Muscle layer of colon (tissue), 2 donors: ENCODE measurements around the gene ATAD3C.
"Not testable (repeated sequence)": the region's sequence is repeated elsewhere in the genome, so short reads cannot be mapped to it uniquely, and the experiment has no call there.

Experiments
- H3K27ac ChIP-seq: one replicate; pipeline ENCODE4 v1.7.0; 2013; ENCODE audit warnings: low read depth, mild to moderate bottlenecking, low read length, moderate library complexity
- H3K27me3 ChIP-seq, 2 donors: one replicate each; pipeline ENCODE4 v1.7.0; 2013; ENCODE audit warnings: low read length in 2 of 2, mild to moderate bottlenecking in 2 of 2; ENCODE audit not compliant: insufficient read depth in 2 of 2, control insufficient read depth in 1 of 2
- H3K36me3 ChIP-seq: one replicate; pipeline ENCODE4 v1.7.0; 2013; ENCODE audit warnings: mild to moderate bottlenecking, low read length; ENCODE audit not compliant: insufficient read depth
- H3K4me1 ChIP-seq: one replicate; pipeline ENCODE4 v1.7.0; 2013; ENCODE audit warnings: mild to moderate bottlenecking, low read length; ENCODE audit not compliant: insufficient read depth
- H3K4me3 ChIP-seq, 2 donors: one replicate each; pipeline ENCODE4 v1.7.0; 2013; ENCODE audit warnings: low read length in 2 of 2, low read depth in 1 of 2, mild to moderate bottlenecking in 1 of 2, moderate library complexity in 1 of 2
- H3K9ac ChIP-seq: one replicate; pipeline ENCODE4 v1.7.0; 2013; ENCODE audit warnings: low read length
- H3K9me3 ChIP-seq: one replicate; pipeline ENCODE4 v1.7.0; 2013; ENCODE audit warnings: mild to moderate bottlenecking, low read length
- donor health status: abdominal sarcoma.
- donor health status: Adenocarcinoma of cecum.

The ATAD3C gene

DNA sequence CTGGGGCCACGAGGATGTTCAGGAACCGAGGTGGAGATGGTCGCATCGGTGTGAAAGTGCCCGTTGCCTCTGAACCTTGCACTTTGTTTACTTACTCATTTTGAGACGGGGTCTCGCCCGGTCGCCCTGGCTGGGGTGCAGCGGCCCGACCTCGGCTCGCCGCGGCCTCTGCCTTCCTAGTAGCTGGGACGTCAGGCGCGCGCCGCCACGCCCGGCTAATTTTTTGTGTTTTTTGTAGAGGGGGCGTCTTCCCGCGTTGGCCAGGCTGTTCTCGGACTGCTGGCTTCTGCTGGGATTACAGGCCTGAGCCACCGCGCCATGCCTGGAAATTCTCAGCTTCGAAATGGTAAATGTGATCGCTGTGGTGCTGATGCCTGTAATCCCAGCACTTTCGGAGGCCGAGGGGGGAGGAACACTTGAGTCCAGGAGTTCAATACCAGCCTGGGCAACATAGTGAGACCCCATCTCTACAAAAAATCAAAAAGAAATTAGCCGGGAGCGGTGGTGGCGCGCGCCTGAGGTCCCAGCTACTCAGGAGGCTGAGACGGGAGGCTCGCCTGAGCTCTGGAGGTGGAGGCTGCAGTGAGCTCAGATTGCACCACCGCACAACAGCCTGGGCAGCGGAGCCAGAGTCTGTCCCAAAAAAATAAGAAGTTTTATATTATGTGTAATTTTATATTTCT is 41.7 kb upstream of the ATAD3C start:
- H3K9me3 ChIP-seq = no peaks in the 10 kb centered on the region
- peak overlapping the region; percentile 94 to 98 for H3K4me3 ChIP-seq
- peaks cover 24% of the 10 kb centered on the region for H3K36me3 ChIP-seq
- peak overlapping the region; percentile 95 for H3K27ac ChIP-seq
- peaks cover 24% of the 10 kb centered on the region for H3K4me1 ChIP-seq
- peak overlapping the region; percentile 53 for H3K9ac ChIP-seq
- no peaks in the 10 kb centered on the region for H3K27me3 ChIP-seq

DNA sequence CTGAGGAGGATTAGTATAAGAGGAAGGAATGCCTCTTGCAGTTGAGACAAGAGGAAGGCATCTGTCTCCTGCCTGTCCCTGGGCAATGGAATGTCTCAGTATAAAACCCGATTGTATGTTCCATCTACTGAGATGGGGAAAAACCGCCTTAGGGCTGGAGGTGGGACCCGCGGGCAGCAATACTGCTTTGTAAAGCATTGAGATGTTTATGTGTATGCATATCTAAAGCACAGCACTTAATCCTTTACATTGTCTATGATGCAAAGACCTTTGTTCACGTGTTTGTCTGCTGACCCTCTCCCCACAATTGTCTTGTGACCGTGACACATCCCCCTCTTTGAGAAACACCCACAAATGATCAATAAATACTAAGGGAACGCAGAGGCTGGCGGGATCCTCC is 39.3 kb upstream of the ATAD3C start:
- not testable (repeated sequence) for H3K27ac ChIP-seq, H3K9ac ChIP-seq, H3K9me3 ChIP-seq, H3K4me3 ChIP-seq, H3K27me3 ChIP-seq, H3K36me3 ChIP-seq
- H3K4me1 ChIP-seq = peaks cover 21% of the 10 kb centered on the region

DNA sequence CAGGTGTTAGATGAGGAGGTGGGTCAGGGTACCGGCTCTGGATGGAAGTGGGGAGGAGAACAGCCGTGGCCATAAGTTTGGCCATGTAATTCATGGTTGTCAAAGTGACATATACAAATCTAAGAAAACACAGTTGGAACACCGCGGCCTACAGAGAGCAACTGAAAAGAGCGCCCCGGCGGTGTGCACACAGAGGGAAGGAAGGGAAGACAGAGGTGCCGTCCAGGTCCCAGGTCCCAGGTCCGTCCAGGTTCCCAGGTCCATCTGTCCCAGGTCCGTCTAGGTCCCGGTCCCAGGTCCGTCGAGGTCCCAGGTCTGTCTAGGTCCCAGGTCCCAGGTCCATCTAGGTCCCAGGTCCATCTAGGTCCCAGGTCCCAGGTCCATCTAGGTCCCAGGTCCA is 37.9 kb upstream of the ATAD3C start:
- Histone ChIP-seq H3K36me3 (no peaks in the 10 kb centered on the region), H3K4me3 (no peak overlapping the region), H3K27ac (no peak overlapping the region), H3K9ac (no peak overlapping the region), H3K27me3 (no peaks in the 10 kb centered on the region), H3K9me3 (no peaks in the 10 kb centered on the region), H3K4me1 (peaks cover 9% of the 10 kb centered on the region)

DNA sequence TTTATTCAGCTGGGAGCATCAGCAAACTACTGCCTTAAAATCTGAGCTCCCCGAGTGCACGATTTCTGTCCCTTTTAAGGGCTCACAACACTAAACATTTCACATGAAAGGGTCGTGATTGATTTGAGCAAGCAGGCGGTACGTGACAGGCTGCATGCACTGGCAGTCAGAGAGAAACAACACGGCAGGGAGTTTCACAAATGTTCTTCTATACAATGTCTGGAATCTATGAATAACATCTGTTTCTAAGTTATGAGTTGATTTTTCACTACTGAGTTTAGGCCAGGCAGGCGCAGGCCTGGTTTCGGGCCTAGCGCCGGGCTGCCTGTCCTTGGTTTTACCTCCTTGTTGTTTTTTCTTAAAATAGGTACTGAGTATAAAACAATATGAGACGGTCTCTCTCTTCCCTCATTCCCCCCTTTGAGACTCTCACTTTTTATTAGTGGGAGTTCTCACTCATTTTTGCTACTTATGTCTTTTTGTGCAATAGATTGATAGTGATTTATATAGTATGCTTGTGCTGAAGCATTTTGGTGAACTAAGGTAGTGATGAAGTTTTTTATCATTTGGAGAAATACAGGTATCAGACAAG is 37.1 kb upstream of the ATAD3C start:
- not testable (repeated sequence) for H3K9me3 ChIP-seq, H3K27ac ChIP-seq, H3K27me3 ChIP-seq, H3K4me1 ChIP-seq, H3K4me3 ChIP-seq, H3K36me3 ChIP-seq, H3K9ac ChIP-seq

DNA sequence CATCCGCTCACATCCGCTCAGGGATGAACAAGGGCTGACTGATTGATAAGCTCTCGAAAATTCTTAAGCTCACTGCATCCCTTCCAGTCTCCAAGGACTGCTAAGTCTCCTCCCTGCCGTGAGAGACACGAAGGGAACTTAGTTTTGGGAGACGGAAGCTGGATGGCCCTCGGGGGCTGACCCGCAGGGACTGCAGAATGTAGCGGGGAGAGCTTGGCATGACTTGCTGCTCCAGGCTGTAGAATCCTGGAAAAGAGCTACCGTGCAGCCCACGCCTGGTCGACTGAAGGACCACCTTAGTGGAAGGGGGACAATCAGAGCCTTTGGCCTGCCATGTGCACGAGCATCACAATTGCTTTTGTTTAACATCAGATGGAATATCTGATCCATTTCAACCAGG is 33.7 kb upstream of the ATAD3C start:
- Histone ChIP-seq H3K36me3 (no peaks in the 10 kb centered on the region), H3K27me3 (peaks cover 0 to 2% of the 10 kb centered on the region in 2 donors), H3K27ac (no peak overlapping the region), H3K4me3 (no peak overlapping the region), H3K9ac (no peak overlapping the region), H3K9me3 (no peaks in the 10 kb centered on the region), H3K4me1 (peaks cover 2% of the 10 kb centered on the region)

DNA sequence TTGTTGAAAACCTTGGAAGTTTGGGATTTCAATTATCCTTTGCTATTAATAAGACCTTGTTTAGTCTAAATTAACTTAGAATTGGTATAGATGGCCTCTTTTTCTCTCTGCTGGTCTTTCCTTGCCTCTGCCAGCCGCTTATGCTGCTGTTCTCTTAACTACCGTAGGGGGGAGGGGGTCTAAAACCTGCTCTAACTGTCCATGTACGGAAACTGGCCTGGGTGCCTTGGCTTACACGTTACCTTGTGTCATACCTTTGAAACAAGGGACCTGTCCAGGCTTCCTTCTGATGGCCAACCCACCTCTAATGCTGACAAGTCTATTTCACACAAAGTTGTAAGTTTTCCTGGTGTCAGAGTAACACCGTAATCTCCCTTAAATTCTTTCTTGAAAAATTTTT is 32.1 kb upstream of the ATAD3C start:
- not testable (repeated sequence) for H3K36me3 ChIP-seq, H3K4me3 ChIP-seq, H3K9me3 ChIP-seq, H3K27ac ChIP-seq, H3K4me1 ChIP-seq, H3K27me3 ChIP-seq, H3K9ac ChIP-seq

DNA sequence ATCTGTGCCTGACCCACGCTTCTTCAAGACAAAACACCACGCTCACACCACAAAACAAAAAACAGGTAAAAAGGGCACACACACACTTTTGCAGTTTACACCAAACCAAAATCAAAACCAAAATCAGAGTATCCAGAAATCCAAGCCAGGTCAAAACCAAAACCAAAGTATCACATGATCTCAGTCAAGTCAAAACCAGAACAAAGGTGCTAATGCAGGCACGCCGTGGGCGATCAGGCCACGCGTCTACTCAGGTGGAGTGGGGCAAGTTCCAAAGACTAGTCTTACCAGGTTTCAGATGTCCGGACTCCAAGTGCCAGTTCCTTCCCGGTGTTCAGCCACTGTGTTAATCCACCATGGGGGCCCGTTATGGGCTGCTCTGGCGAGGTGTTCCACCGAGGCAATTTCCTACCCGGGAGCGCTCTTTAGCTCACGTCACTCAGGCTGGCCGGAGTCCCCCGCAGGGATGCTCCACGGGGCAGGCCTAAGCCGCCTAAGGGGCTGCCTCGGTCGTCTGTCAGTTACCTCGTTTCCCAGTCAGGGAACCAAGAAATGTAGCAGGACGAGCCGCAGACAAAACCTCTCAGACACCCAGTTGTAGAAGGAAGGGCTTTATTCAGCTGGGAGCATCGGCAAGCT is 31.5 kb upstream of the ATAD3C start:
- H3K27me3 ChIP-seq, H3K4me3 ChIP-seq, H3K36me3 ChIP-seq, H3K9me3 ChIP-seq, H3K9ac ChIP-seq, H3K4me1 ChIP-seq, H3K27ac ChIP-seq: not testable (repeated sequence)

DNA sequence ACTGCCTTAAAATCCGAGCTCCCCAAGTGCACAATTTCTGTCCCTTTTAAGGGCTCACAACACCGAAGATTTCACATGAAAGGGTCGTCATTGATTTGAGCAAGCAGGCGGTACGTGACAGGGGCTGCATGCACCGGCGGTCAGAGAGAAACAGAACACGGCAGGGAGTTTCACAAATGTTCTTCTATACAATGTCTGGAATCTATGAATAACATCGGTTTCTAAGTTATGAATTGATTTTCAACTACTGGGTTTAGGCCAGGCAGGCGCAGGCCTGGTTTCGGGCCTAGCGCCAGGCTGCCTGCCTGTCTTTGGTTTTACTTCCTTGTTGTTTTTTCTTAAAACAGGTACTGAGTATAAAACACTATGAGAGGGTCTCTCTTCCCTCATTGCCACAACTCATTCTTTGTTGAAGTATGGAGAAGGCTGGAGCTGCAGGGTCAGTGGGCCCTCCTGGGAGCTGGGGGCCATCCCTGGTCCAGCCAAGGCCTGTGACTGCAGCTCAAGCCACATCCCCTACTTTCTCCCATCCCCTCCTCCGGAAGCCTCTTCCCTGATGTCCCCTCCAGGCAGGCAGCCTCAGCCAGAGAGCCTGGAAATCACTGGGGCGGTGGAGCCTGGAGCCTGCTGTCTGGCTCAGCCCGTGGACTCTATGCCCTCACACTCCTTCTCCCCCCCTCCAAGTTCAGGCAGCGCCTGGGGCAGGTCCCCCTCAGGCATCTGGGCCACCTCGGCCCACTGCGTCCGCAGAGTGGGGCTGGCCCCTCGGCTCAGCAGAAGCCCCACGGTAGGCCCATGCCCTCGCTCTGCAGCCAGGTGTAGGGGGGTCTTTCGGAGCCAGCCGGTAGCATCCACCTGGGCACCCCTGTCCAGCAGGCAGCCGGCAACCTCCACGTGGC is 30.8 kb upstream of the ATAD3C start:
- H3K27ac ChIP-seq = peak overlapping the region; percentile 56
- H3K9ac ChIP-seq = no peak overlapping the region

DNA sequence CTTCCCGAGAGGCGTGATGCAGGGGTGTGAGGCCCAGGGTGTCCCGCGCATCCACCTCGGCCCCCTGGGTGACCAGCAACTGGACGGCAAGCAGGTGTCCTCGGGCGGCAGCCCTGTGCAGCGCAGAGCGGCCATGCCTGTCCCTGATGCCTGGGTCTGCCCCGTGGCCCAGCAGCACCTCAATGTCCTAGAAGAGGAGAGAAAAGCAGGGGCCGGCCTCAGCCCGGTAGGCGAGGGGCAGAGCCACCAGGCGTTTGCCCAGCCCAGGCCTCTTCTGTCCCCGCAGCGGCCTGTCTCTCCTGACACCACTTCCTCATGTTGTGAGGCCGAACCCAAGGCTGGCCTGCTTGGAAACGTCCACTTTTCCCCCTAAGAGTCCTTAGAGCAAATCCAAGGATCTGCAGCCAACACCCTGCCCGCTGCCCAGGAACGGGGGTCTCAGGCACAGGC is 30.1 kb upstream of the ATAD3C start:
- H3K4me3 ChIP-seq = peak overlapping the region; percentile 43 to 54
- no peak overlapping the region for H3K9ac ChIP-seq
- H3K36me3 ChIP-seq = no peaks in the 10 kb centered on the region
- peaks cover 0 to 4% of the 10 kb centered on the region in 2 donors for H3K27me3 ChIP-seq
- peak overlapping the region; percentile 56 for H3K27ac ChIP-seq
- H3K9me3 ChIP-seq = no peaks in the 10 kb centered on the region
- peaks cover 8% of the 10 kb centered on the region for H3K4me1 ChIP-seq

More for the DNA sequence above, 30.8 kb upstream of the ATAD3C start:
- Histone ChIP-seq H3K4me3 (no peak overlapping the region), H3K36me3 (no peaks in the 10 kb centered on the region), H3K9me3 (no peaks in the 10 kb centered on the region), H3K27me3 (peaks cover 0 to 4% of the 10 kb centered on the region in 2 donors), H3K4me1 (peaks cover 8% of the 10 kb centered on the region)

DNA sequence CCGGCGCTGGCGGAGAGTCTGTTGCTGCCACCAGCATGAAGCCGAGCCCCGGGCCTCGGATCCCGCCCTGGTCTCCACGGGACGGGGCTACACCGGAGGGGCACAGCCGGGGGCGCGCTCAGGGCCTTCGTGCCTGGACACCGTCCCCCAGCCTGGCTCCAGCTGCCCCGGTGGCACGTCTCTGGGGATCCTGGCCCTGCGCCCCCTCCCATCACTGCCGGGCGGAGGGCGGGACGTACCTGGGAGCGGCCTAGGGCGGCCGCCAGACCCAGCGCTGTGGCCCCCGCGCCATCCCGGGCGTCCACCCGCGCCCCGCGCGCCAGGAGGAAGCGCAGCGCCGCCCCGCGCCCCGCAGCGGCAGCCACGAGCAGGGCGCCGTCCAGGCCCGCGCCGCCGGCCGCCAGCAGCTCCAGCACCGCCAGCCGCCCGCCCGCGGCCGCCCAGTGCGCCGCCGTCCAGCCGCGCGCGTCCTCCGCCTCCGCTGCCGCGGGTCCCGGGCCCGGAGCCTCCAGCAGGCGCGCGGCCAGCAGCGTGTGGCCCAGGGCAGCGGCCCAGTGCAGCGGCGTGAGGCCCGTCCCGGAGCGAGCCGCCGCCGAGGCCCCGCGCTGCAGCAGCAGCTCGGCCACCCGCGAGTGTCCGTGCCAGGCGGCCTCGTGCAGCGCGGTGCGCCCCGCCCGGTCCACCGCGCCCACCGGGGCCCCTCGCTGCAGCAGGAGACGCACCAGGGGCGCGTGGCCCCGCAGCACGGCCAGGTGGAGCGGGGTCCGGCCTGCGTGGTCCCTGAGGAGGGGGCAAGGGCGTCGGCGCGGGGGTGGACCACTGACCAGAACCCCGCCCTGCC is 29.5 kb upstream of the ATAD3C start:
- Histone ChIP-seq H3K27me3 (peaks cover 0 to 4% of the 10 kb centered on the region in 2 donors), H3K27ac (peak overlapping the region; percentile 56), H3K9ac (no peak overlapping the region), H3K36me3 (no peaks in the 10 kb centered on the region), H3K4me1 (peaks cover 8% of the 10 kb centered on the region), H3K9me3 (no peaks in the 10 kb centered on the region), H3K4me3 (peak overlapping the region; percentile 43 to 54)
